Activated CD8-positive, alpha-beta memory T cell treated with anti-CD3 and anti-CD28 coated beads, Interleukin-2, amount 50 U/mL, for 48 hours (primary cell): ENCODE results near the gene CNTFR.
"Not testable (repeated sequence)": the region's sequence is repeated elsewhere in the genome, so short reads cannot be mapped to it uniquely, and the experiment has no call there.

Experiments used
- DNase-seq: peaks from one replicate; pipeline ENCODE4 v3.0.0-alpha.2; 2020

The CNTFR gene

GRCh38 chr9:34553511-34554021 is 36.0 kb downstream of the CNTFR start:
- no peak for DNase-seq

GRCh38 chr9:34552986-34553385 is 36.5 kb downstream of the CNTFR start:
- no peak for DNase-seq

GRCh38 chr9:34552606-34552981 is 36.9 kb downstream of the CNTFR start:
- no peak for DNase-seq

GRCh38 chr9:34551751-34552605 is 37.5 kb downstream of the CNTFR start:
- DNase-seq: no peak

- DNase-seq: peak; percentile 45
Observed at GRCh38 chr9:34550681-34551270, 38.7 kb downstream of the CNTFR start.

- DNase-seq: peak; percentile 48
Observed at GRCh38 chr9:34550016-34550680, 39.4 kb downstream of the CNTFR start.

- DNase-seq: no peak
Observed at GRCh38 chr9:34549407-34549732, 40.2 kb downstream of the CNTFR start.

- DNase-seq: peak; percentile 72
Observed at GRCh38 chr9:34547960-34548611, 41.4 kb downstream of the CNTFR start.

GRCh38 chr9:34546834-34547827 is 42.4 kb downstream of the CNTFR start:
- DNase-seq: peak; percentile 84

GRCh38 chr9:34546102-34546833 is 43.3 kb downstream of the CNTFR start:
- no peak for DNase-seq

GRCh38 chr9:34545497-34545896 is 44.0 kb downstream of the CNTFR start:
- DNase-seq: peak; percentile 32

- DNase-seq: no peak
Observed at GRCh38 chr9:34544035-34544434, 45.5 kb downstream of the CNTFR start.

- peak; percentile 26 for DNase-seq
Observed at GRCh38 chr9:34541540-34541939, 48.0 kb downstream of the CNTFR start.

GRCh38 chr9:34540827-34541226 is 48.7 kb downstream of the CNTFR start:
- DNase-seq: peak; percentile 13

GRCh38 chr9:34536685-34537084 is 52.8 kb downstream of the CNTFR start:
- peak; percentile 42 for DNase-seq

GRCh38 chr9:34532041-34532440 is 57.5 kb downstream of the CNTFR start:
- not testable (repeated sequence) for DNase-seq

GRCh38 chr9:34526026-34526425 is 63.5 kb downstream of the CNTFR start:
- DNase-seq: no peak

- DNase-seq: peak; percentile 20
Observed at GRCh38 chr9:34524349-34524748, 65.2 kb downstream of the CNTFR start.

- peak; percentile 95 for DNase-seq
Observed at GRCh38 chr9:34522971-34523797, 66.3 kb downstream of the CNTFR start, which contains the start of gene ENHO. Gene ENHO (minus strand): TSS chr9:34522990. CDS start chr9:34521695, 1,295 bp downstream.
